Measurements from ENCODE around the gene PSAP.

DNA sequence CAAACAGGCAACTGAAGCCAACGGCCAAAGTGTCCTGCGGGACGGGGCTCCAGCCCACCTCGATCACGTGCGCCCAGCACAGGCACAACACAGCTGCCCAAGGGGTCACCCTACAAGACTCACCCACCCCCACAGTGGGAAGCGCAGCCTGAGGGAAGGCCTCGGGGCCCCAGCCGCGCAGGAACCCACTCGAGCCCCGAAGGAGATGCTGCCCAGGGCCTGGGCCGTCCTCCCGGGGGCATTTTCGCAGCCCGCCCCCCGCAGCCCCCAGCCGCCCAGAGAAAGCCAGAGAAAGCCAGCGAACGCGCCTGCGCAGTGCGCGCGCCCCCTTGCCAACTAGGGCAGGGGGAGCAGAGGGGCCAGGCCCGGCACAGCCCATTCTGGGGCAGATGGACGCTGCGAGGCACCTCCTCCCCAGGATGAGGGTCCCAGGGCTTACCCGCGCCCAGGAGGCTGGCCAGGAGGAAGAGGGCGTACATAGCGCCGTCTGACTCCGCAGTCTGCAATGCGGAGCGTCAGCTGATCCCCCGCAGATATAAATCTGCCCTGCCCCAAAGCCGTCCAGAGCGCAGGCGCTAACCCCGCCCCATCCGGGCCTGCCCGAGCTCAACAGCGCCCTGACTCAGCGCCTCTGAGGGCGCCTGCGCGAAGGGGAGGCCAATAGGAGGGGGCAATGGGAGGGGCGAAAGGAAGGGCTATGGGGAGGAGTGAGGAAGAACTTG lies at the start of gene PSAP:
- TF ChIP-seq, protein P1, sequence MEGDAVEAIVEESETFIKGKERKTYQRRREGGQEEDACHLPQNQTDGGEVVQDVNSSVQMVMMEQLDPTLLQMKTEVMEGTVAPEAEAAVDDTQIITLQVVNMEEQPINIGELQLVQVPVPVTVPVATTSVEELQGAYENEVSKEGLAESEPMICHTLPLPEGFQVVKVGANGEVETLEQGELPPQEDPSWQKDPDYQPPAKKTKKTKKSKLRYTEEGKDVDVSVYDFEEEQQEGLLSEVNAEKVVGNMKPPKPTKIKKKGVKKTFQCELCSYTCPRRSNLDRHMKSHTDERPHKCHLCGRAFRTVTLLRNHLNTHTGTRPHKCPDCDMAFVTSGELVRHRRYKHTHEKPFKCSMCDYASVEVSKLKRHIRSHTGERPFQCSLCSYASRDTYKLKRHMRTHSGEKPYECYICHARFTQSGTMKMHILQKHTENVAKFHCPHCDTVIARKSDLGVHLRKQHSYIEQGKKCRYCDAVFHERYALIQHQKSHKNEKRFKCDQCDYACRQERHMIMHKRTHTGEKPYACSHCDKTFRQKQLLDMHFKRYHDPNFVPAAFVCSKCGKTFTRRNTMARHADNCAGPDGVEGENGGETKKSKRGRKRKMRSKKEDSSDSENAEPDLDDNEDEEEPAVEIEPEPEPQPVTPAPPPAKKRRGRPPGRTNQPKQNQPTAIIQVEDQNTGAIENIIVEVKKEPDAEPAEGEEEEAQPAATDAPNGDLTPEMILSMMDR (IDR thresholded peaks at IDR 0.05): no peak
- TF ChIP-seq POLR2A (IDR thresholded peaks at IDR 0.05): peak; percentile 99

Data from right lobe of liver (tissue), 4 donors.